Stimulated activated CD4-positive, alpha-beta T cell treated with anti-CD3 and anti-CD28 coated beads, Interleukin-4, amount 100 ng/mL, for 24 hours (primary cell): Measurements from ENCODE around the gene YTHDF2.
A peak's percentile ranks its signal among the peaks of the same experiment; 100 is the strongest.
"Not testable (repeated sequence)": the region's sequence is repeated elsewhere in the genome, so short reads cannot be mapped to it uniquely, and the experiment has no call there.

Experiments
- DNase-seq: peaks from one replicate; pipeline ENCODE4 v3.0.0-alpha.2; 2020

Gene YTHDF2

GRCh38 chr1:28736450-28737306, at the start of gene YTHDF2:
YTHDF2 (plus strand) TSS chr1:28736940; CDS start chr1:28737121, 181 bp downstream.
- peak; percentile 99 for DNase-seq

- not testable (repeated sequence) for DNase-seq
Measured at GRCh38 chr1:28691627-28692026, 45.1 kb upstream of the YTHDF2 start.

GRCh38 chr1:28703629-28704028, 33.1 kb upstream of the YTHDF2 start:
- no peak for DNase-seq

- DNase-seq = no peak
Measured at GRCh38 chr1:28716336-28716735, 20.4 kb upstream of the YTHDF2 start.

- DNase-seq = no peak
Measured at GRCh38 chr1:28718166-28718565, 18.6 kb upstream of the YTHDF2 start.

- DNase-seq = no peak
Measured at GRCh38 chr1:28718586-28719331, 18.0 kb upstream of the YTHDF2 start.

GRCh38 chr1:28719332-28719619, 17.5 kb upstream of the YTHDF2 start:
- no peak for DNase-seq

GRCh38 chr1:28720376-28720775, 16.4 kb upstream of the YTHDF2 start:
- no peak for DNase-seq

- DNase-seq = not testable (repeated sequence)
Measured at GRCh38 chr1:28721927-28722326, 14.8 kb upstream of the YTHDF2 start.

- DNase-seq = not testable (repeated sequence)
Measured at GRCh38 chr1:28725365-28725764, 11.4 kb upstream of the YTHDF2 start.

- DNase-seq = no peak
Measured at GRCh38 chr1:28735961-28736449, 735 bp upstream of the YTHDF2 start.

GRCh38 chr1:28737307-28738132, 780 bp downstream of the YTHDF2 start:
- DNase-seq = peak; percentile 43

- DNase-seq = no peak
Measured at GRCh38 chr1:28740118-28740517, 3.4 kb downstream of the YTHDF2 start.

GRCh38 chr1:28744184-28744583, 7.4 kb downstream of the YTHDF2 start:
- no peak for DNase-seq

- no peak for DNase-seq
Measured at GRCh38 chr1:28745653-28746173, 9.0 kb downstream of the YTHDF2 start.

GRCh38 chr1:28750330-28750729, 13.6 kb downstream of the YTHDF2 start:
- DNase-seq = no peak

GRCh38 chr1:28750771-28751294, 14.1 kb downstream of the YTHDF2 start:
- not testable (repeated sequence) for DNase-seq

GRCh38 chr1:28751315-28752060, 14.7 kb downstream of the YTHDF2 start:
- DNase-seq = no peak

- no peak for DNase-seq
Measured at GRCh38 chr1:28755701-28756100, 19.0 kb downstream of the YTHDF2 start.

- DNase-seq = no peak
Measured at GRCh38 chr1:28756846-28757245, 20.1 kb downstream of the YTHDF2 start.

GRCh38 chr1:28758420-28758819, 21.7 kb downstream of the YTHDF2 start:
- DNase-seq = no peak

- DNase-seq = no peak
Measured at GRCh38 chr1:28759257-28759656, 22.5 kb downstream of the YTHDF2 start.
